NCI-H526 (cell line): ENCODE results near the gene ZNRF3.
"Not testable (repeated sequence)": the region's sequence is repeated elsewhere in the genome, so short reads cannot be mapped to it uniquely, and the experiment has no call there.

Experiments used
- DNase-seq, 2 experiments: peaks; one replicate each; lab custom pipeline; 2025; lab: John Stamatoyannopoulos, UW

The ZNRF3 gene

GRCh38 chr22:28907311-28908008 is 24.1 kb downstream of the ZNRF3 start:
- no peak for DNase-seq

DNA sequence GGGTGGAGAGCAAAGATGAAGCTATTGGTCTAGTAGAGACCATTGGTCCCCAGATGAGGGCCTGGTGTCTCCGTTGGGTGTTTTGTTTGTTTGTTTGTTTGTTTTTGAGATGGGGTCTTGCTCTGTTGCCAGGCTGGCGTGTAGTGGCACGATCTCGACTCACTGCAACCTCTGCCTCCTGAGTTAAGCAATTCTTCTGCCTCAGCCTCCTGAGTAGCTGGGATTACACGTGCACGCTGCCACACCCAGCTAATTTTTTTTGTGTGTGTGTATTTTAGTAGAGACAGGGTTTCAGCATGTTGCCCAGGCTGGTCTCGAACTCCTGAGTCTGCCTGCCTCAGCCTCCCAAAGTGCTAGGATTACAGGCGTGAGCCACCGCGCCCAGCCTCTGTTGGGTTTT is 25.4 kb downstream of the ZNRF3 start:
- not testable (repeated sequence) for DNase-seq

DNA sequence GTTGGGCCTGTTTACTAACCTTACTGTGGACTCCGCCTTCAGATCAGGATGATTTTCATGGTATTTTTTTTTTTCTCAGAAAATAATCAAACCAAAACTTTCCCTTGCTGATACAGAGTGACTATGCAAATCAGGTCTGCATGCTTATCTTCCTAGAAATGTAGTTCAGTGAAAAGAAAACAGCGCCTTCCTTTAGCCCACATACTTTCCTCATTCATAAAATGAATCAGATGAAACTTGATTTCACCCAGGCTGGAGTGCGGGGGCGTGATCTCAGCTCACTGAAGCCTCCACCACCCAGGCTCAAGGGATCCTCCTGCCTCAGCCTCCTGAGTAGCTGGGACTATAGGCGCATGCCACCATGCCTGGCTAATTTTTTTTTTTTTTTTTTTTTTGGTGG is 26.0 kb downstream of the ZNRF3 start:
- DNase-seq = no peak

DNA sequence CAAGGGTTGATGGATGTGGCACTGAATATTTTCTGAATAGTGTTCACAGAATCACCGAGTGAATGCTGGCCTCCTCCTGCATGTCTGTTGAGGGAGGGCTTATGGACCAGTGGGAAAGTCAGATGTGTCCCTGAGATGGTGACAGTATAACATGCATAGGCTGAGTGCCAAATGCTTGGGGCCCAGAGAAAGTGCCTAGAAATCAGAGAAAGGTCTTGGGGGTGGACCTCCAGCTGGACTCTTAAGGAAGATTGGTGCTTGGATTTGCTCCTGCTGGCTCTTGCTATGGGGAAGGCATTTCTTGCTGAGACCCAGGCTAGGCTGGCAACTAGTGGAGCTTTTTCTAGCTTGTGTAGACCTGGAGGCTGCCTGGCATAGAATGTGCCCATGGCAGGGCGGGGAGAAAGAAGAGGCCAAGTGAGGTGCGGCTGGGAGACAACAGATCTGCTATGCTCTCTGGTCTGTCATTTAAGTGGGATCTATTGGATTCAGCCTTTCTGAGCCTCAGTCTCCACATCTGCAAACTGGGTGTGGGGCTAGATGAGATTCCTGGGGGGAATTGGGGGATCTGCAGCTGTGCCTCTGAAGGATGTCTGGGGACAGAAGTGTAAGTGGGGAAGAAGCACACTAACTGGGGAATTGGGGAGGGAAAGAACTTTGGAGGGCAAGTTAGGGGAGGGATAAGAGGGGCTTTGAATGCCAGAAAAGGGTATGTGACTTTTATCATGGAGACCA is 27.4 kb downstream of the ZNRF3 start:
- DNase-seq = no peak

DNA sequence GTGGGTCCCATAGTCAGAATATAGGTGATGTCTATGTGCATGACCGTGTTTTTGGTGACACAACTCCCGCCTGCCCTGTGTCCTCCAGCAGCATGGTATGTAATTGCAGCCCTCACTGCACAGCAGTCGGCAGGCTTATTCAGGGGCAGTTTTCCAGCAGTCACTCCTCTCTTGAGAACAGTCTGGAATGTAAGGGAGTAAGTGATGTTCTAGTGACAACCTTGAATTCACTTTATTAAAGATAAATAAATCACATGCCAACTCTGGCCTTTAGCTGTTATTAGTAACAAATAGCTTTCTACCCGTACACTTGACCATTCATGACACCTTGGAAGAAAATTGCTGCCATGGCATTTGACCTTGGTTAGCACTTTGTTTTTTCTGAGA is 27.9 kb downstream of the ZNRF3 start:
- DNase-seq = no peak

DNA sequence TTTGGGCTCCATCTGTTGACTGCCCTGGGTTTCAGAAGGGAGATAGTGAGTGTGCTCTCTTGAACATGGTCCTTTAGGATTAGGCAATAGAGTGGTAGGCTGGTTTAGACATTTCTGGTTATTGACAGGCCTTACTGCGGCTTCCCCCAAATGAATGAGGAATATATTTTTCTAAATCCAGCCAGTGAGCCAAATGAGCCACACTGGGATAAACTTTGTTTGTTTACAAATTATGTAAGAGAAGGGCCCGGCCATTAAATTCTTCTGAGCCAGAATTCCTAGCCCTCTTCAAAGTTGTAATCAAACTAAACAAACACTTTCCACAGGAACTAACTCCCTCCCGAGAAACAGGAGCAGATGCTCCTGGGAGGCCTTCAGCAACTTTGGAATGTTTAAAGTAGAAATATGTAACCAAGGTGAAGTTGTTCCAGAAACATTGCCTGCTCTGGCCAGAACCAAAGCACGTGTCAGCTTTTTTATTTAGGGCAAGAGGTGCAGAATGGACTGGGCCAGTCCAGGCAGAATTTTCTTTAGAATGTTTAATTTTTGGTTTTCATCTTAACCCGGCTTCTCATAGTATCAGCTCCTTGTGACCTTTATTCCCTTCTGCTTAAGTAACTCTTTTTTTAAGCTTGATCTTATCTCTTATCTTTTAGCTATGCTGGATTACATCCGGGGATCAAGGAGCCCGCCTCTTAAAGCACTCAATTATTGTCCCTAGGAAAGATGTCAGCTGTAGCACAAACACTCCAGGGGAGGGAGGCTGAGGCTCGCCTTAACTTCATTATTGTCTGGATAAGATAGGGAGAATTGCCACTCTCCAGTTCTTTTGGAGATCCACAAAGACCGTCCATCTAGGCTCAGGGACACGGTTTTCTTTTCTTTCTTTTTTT is 28.7 kb downstream of the ZNRF3 start:
- no peak for DNase-seq

GRCh38 chr22:28914201-28914600 is 30.8 kb downstream of the ZNRF3 start:
- no peak for DNase-seq

- no peak for DNase-seq
Measured at GRCh38 chr22:28915969-28916368, 32.6 kb downstream of the ZNRF3 start.

- peak; percentile 28 to 69 for DNase-seq
Measured at GRCh38 chr22:28917747-28918549, 34.6 kb downstream of the ZNRF3 start.

- DNase-seq = no peak
Measured at GRCh38 chr22:28918550-28919271, 35.3 kb downstream of the ZNRF3 start.

DNA sequence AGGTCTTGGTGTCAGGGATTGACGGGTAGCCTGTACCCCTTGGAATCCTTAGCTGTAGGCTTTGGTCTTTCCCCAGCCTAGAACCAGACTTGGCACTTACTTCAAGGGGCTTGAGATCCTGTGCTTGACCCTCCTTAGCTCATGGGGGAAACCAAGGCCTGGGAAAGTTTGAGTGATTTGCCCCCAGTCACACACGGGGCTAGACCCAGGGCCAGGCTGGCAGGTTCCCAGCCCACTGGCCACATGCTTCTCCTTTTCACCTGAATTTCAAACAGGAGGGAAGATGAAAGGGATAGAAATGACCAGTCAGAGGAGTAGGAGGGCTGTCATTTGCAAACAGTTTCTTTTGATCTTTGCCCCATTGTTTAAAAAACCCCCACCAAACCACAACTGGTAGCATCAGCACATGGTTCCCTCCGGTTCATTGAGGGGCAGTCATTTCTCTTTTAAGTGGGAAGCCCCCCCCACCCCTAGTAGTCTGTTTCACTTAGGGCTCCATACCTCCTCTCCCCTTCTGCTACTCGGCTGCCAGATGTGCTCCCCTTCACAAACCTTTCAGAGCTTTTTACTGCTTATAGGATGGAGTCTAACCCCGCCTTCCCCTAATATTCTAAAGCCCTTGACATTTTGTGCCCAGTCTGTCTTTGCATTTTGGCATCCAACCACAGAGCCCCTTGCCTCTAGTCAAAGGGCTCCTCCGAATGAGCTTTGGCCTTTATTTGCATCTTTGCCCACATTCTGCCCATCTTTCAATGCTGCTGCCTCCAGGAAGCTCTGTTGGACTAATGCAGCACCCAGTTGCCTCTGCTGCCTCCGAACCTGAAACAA is 37.6 kb downstream of the ZNRF3 start:
- peak in 1 of 2 experiments; percentile 50 for DNase-seq

GRCh38 chr22:28921585-28921879 is 38.2 kb downstream of the ZNRF3 start:
- DNase-seq = no peak

GRCh38 chr22:28922540-28923244 is 39.3 kb downstream of the ZNRF3 start:
- no peak for DNase-seq

GRCh38 chr22:28923826-28924732 is 40.7 kb downstream of the ZNRF3 start:
- peak in 1 of 2 experiments; percentile 38 for DNase-seq

DNA sequence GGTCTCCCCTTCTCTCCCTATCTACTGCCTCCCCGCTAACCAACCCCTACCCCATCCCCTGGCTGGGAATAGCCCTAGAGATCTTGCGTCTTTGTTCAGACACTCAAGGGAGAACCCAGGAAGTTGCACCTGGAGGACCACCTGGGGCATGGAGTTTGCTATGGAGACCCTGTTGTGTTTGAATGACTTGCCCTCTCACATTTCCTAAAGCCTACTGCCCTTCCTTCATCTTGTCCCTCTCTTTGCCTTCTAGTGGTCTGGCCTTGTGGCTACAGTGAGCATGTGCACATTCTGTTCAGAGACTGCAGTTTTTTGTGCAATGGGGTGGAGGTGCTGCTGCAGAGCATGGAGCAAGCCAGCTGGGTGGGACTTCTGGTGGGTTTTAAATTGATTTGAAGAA is 42.5 kb downstream of the ZNRF3 start:
- DNase-seq = no peak

DNA sequence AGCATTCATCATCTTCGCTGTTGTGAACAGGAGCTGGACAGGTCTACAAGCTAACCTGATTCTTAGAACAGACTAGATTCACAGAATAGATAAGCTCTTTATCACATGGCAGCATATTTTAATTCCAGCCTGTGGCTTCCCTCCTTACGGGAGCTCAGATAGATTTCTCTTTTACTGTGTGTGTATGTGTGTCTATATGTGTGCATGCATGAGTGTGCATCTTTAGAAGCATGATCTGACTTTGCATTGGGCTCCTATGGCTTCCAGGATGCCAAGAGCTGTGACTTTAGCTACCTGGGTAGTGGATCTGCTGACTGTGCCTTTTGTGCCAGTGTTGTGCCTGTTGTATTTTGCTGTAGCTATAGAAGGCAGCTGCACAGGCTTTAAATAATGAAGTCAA is 44.3 kb downstream of the ZNRF3 start:
- DNase-seq = no peak

- no peak for DNase-seq
Measured at GRCh38 chr22:28929197-28929596, 45.8 kb downstream of the ZNRF3 start.

DNA sequence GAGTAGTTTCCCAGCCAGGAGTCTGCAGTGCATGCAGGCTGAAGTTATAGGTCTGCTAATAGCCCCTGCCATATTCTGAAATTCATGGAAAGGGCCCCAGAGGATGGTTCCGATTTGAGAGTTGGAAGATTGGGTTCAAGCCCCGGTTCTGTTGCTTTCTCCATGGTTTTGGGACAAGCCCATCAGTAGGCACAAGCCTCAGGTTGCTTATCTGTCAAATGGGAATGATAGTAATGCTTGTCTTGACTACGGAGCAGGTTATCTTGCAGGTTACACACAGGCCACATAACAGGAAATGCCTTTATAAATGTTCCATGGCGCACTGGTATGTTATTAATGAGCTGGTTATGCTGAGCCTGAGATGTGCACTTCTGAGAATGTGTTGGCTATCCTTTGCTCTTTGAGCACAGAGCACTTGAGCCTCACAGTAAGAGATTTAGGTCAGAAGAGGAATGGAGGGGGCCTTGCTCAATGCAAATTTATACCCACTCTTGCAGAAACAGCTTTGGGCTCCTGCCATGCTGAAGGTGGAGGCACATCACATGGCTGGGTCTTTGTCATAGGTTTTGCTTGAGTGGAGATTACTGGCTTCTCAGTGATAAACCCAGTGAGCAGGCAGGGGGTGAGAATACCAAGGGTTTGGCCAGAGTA is 47.1 kb downstream of the ZNRF3 start:
- DNase-seq = peak; percentile 22 to 69
